HG03442 (cell line): ENCODE measurements around the gene SH3PXD2B.
"Not testable (repeated sequence)": the region's sequence is repeated elsewhere in the genome, so short reads cannot be mapped to it uniquely, and the experiment has no call there.

Experiments
- ATAC-seq: cut with Tn5 transposase; IDR thresholded peaks from one replicate; pipeline ENCODE4 v1.9.1; 2021; ENCODE audit warnings: mild to moderate bottlenecking, moderate library complexity; ENCODE audit not compliant: unreplicated experiment

SH3PXD2B gene

GRCh38 chr5:172403817-172404216 is 50.5 kb downstream of the SH3PXD2B start:
- ATAC-seq, result no peak

- ATAC-seq, result no peak
Observed at GRCh38 chr5:172403189-172403796, 51.0 kb downstream of the SH3PXD2B start.

GRCh38 chr5:172402531-172403188 is 51.7 kb downstream of the SH3PXD2B start:
- ATAC-seq, result no peak

- not testable (repeated sequence) for ATAC-seq
Observed at GRCh38 chr5:172402031-172402430, 52.3 kb downstream of the SH3PXD2B start.

- no peak for ATAC-seq
Observed at GRCh38 chr5:172399826-172400225, 54.5 kb downstream of the SH3PXD2B start.

- ATAC-seq, result no peak
Observed at GRCh38 chr5:172399336-172399735, 55.0 kb downstream of the SH3PXD2B start.

GRCh38 chr5:172398645-172399044 is 55.7 kb downstream of the SH3PXD2B start:
- not testable (repeated sequence) for ATAC-seq

- not testable (repeated sequence) for ATAC-seq
Observed at GRCh38 chr5:172396994-172397393, 57.3 kb downstream of the SH3PXD2B start.

GRCh38 chr5:172396220-172396619 is 58.1 kb downstream of the SH3PXD2B start:
- ATAC-seq, result no peak

- ATAC-seq, result no peak
Observed at GRCh38 chr5:172395483-172395882, 58.8 kb downstream of the SH3PXD2B start.

- no peak for ATAC-seq
Observed at GRCh38 chr5:172389578-172390112, 64.7 kb downstream of the SH3PXD2B start.

- no peak for ATAC-seq
Observed at GRCh38 chr5:172388246-172388733, 66.0 kb downstream of the SH3PXD2B start.

GRCh38 chr5:172385707-172386106 is 68.6 kb downstream of the SH3PXD2B start:
- no peak for ATAC-seq

GRCh38 chr5:172385010-172385563 is 69.2 kb downstream of the SH3PXD2B start:
- no peak for ATAC-seq

GRCh38 chr5:172383191-172383802 is 71.0 kb downstream of the SH3PXD2B start:
- no peak for ATAC-seq

- no peak for ATAC-seq
Observed at GRCh38 chr5:172380987-172381643, 73.2 kb downstream of the SH3PXD2B start.

GRCh38 chr5:172380301-172380986 is 73.9 kb downstream of the SH3PXD2B start:
- ATAC-seq, result no peak

- no peak for ATAC-seq
Observed at GRCh38 chr5:172379481-172379880, 74.8 kb downstream of the SH3PXD2B start.

GRCh38 chr5:172377856-172378255 is 76.5 kb downstream of the SH3PXD2B start:
- ATAC-seq, result no peak

GRCh38 chr5:172377438-172377837 is 76.9 kb downstream of the SH3PXD2B start:
- ATAC-seq, result no peak
